OCI-LY1 (cell line): Measurements from ENCODE around the gene ZMIZ1.

Experiments
- CTCF ChIP-seq: fragments of 200-600 bp; sonication (generic), shearing (Covaris generic); IDR thresholded peaks from 2 replicates; pipeline ENCODE4 v1.5.1; 2017; ENCODE audit warnings: mild to moderate bottlenecking, antibody characterized with exemption, low read length, moderate library complexity, mixed read lengths
- EZH2 ChIP-seq: fragments of 200-600 bp; sonication (generic), shearing (Covaris generic); IDR thresholded peaks from 2 replicates; pipeline ENCODE4 v1.8.0; 2017; ENCODE audit warnings: borderline replicate concordance, mixed run types, mild to moderate bottlenecking, antibody characterized with exemption, low read length, moderate library complexity, mixed read lengths

GRCh38 chr10:79275431-79275851 is 206.7 kb downstream of the ZMIZ1 start:
- TF ChIP-seq EZH2 (no peak), CTCF (no peak)
